Astrocyte (in vitro differentiated cells and primary cell): ENCODE results near the gene BEND6. TPM values are rescaled to one million over a fixed set of nuclear protein-coding genes. Genes with fewer than 3 reads are reported as not detected.
"Not testable (repeated sequence)": the region's sequence is repeated elsewhere in the genome, so short reads cannot be mapped to it uniquely, and the experiment has no call there.

ENCODE experiments used
- DNase-seq: peaks from one replicate; pipeline ENCODE4 v3.0.0-alpha.2; 2010; ENCODE audit warnings: low read depth
- FAIRE-seq: peaks from 2 replicates; lab custom pipeline; 2011; peaks lifted over from hg19 to GRCh38; lab: Jason Lieb, UNC
- H2AFZ ChIP-seq: 2 replicates; pipeline ENCODE4 v1.6.0; 2012; ENCODE audit warnings: low read depth, low read length, inconsistent platforms
- H3K27ac ChIP-seq: 2 replicates; pipeline ENCODE4 v1.5.1; 2011; ENCODE audit warnings: low read depth, low read length, inconsistent platforms
- H3K27me3 ChIP-seq: 2 replicates; pipeline ENCODE4 v1.6.0; 2011; ENCODE audit warnings: low read length, inconsistent platforms; ENCODE audit not compliant: insufficient read depth
- H3K36me3 ChIP-seq: 2 replicates; pipeline ENCODE4 v1.5.1; 2011; ENCODE audit warnings: low read length, inconsistent platforms; ENCODE audit not compliant: insufficient read depth
- H3K4me1 ChIP-seq: 2 replicates; pipeline ENCODE4 v1.5.1; 2011; ENCODE audit warnings: low read length, inconsistent platforms; ENCODE audit not compliant: insufficient read depth
- H3K4me2 ChIP-seq: 2 replicates; pipeline ENCODE4 v1.6.0; 2012; ENCODE audit warnings: low read length, inconsistent platforms
- H3K4me3 ChIP-seq: 2 replicates; pipeline ENCODE4 v1.5.1; 2011; ENCODE audit warnings: low read depth, mild to moderate bottlenecking, low read length, inconsistent platforms; ENCODE audit not compliant: insufficient read depth
- H3K79me2 ChIP-seq: 2 replicates; pipeline ENCODE4 v1.6.0; 2012; ENCODE audit warnings: mild to moderate bottlenecking, low read length, inconsistent platforms; ENCODE audit not compliant: insufficient read depth
- H3K9ac ChIP-seq: 2 replicates; pipeline ENCODE4 v1.6.0; 2012; ENCODE audit warnings: mild to moderate bottlenecking, low read length, inconsistent platforms
- H3K9me3 ChIP-seq: 2 replicates; pipeline ENCODE4 v1.5.1; 2012; ENCODE audit warnings: low read depth, mild to moderate bottlenecking, low read length, inconsistent platforms; ENCODE audit not compliant: insufficient read depth
- H4K20me1 ChIP-seq: 2 replicates; pipeline ENCODE4 v1.6.0; 2012; ENCODE audit warnings: low read length, inconsistent platforms; ENCODE audit not compliant: insufficient read depth
- H3K27ac Mint-ChIP-seq: one replicate; pipeline ENCODE4 v1.8.0; 2021; ENCODE audit warnings: mild to moderate bottlenecking, mixed read lengths; ENCODE audit not compliant: unreplicated experiment
- H3K27me3 Mint-ChIP-seq: one replicate; pipeline ENCODE4 v1.8.0; 2021; ENCODE audit warnings: low read depth, mixed read lengths; ENCODE audit not compliant: unreplicated experiment
- H3K36me3 Mint-ChIP-seq: one replicate; pipeline ENCODE4 v1.8.0; 2021; ENCODE audit warnings: low read depth, mixed read lengths; ENCODE audit not compliant: unreplicated experiment
- H3K4me1 Mint-ChIP-seq: one replicate; pipeline ENCODE4 v1.8.0; 2021; ENCODE audit warnings: low read depth, mixed read lengths; ENCODE audit not compliant: unreplicated experiment
- H3K4me3 Mint-ChIP-seq: one replicate; pipeline ENCODE4 v1.8.0; 2021; ENCODE audit warnings: mild to moderate bottlenecking, moderate library complexity, mixed read lengths; ENCODE audit not compliant: unreplicated experiment
- H3K9me3 Mint-ChIP-seq: one replicate; pipeline ENCODE4 v1.8.0; 2021; ENCODE audit warnings: mild to moderate bottlenecking, mixed read lengths; ENCODE audit not compliant: unreplicated experiment
- EZH2 ChIP-seq: IDR thresholded peaks from 2 replicates; pipeline ENCODE4 v1.6.1; 2012; ENCODE audit warnings: mild to moderate bottlenecking, low read length, inconsistent platforms; ENCODE audit not compliant: insufficient read depth
- total RNA-seq: library from RNA; stranded (reverse); gene quantifications from 2 replicates; pipeline ENCODE4 v1.2.1, GENCODE V29; 2021
- TF ChIP-seq, protein P1 (sequence below): IDR thresholded peaks from 2 replicates; pipeline ENCODE4 v1.5.1; 2011; ENCODE audit warnings: low read depth, mild to moderate bottlenecking, inconsistent platforms, low read length, moderate library complexity; ENCODE audit not compliant: insufficient read depth

Gene BEND6
- total RNA-seq, 1 donor from 2014 or later: 8.3 TPM

DNA sequence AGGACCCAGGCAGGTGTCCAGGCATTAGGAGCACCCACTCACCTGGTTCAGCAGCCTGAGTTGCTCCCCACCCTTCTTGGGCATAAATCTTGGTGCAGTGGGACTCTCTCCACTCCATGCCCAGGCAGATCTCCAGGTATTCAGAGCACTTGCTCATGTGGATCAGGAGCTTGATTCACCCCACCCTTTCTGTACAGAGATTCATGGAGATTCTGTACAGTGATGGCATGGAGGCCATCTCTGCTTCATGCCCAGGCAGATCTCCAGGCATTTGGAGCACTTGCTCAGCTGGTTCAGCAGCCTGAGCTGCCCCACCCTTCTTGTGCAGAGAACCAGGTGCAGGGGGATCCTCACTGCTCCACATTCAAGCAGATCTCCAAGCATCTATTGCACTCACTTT lies 44.1 kb downstream of the BEND6 start:
- Histone ChIP-seq H3K9me3 (peaks cover 9% of the 10 kb centered on the region), H3K36me3 (no peaks in the 10 kb centered on the region), H3K4me1 (no peaks in the 10 kb centered on the region), H2AFZ (no peak overlapping the region), H3K79me2 (no peaks in the 10 kb centered on the region), H3K4me2 (no peak overlapping the region), H3K27ac (no peak overlapping the region), H3K27me3 (no peaks in the 10 kb centered on the region), H3K9ac (no peak overlapping the region), H4K20me1 (no peaks in the 10 kb centered on the region), H3K4me3 (no peak overlapping the region)
- peaks cover 18% of the 10 kb centered on the region for H3K36me3 Mint-ChIP-seq
- no peak for DNase-seq
- H3K27me3 Mint-ChIP-seq: peaks cover 1% of the 10 kb centered on the region
- no peak for FAIRE-seq
- no peak overlapping the region for H3K4me3 Mint-ChIP-seq
- no peak overlapping the region for H3K27ac Mint-ChIP-seq
- TF ChIP-seq, protein P1, sequence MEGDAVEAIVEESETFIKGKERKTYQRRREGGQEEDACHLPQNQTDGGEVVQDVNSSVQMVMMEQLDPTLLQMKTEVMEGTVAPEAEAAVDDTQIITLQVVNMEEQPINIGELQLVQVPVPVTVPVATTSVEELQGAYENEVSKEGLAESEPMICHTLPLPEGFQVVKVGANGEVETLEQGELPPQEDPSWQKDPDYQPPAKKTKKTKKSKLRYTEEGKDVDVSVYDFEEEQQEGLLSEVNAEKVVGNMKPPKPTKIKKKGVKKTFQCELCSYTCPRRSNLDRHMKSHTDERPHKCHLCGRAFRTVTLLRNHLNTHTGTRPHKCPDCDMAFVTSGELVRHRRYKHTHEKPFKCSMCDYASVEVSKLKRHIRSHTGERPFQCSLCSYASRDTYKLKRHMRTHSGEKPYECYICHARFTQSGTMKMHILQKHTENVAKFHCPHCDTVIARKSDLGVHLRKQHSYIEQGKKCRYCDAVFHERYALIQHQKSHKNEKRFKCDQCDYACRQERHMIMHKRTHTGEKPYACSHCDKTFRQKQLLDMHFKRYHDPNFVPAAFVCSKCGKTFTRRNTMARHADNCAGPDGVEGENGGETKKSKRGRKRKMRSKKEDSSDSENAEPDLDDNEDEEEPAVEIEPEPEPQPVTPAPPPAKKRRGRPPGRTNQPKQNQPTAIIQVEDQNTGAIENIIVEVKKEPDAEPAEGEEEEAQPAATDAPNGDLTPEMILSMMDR: no peak
- no peak for TF ChIP-seq EZH2
- no peaks in the 10 kb centered on the region for H3K4me1 Mint-ChIP-seq
- peaks cover 14% of the 10 kb centered on the region for H3K9me3 Mint-ChIP-seq

DNA sequence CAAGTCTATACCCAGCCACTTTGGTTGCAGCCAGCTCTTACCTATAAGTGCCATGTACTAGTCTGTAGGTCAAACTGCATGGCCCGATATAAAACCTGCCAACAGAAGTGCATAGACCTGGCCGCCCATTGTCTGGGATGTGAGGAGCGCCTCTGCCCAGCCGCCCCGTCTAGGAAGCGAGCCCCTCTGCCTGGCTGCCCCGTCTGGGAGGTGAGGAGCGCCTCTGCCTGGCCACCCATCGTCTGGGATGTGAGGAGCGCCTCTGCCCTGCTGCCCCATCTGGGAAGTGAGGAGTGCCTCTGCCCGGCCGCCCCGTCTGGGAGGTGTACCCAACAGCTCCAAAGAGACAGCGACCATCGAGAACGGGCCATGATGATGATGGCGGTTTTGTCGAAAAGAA lies 44.8 kb downstream of the BEND6 start:
- H3K36me3 ChIP-seq, H2AFZ ChIP-seq, H3K4me1 ChIP-seq, H3K4me3 Mint-ChIP-seq, H3K4me2 ChIP-seq, H3K27ac ChIP-seq, H3K4me3 ChIP-seq, H3K27me3 Mint-ChIP-seq, DNase-seq, H4K20me1 ChIP-seq, H3K4me1 Mint-ChIP-seq, H3K9ac ChIP-seq, FAIRE-seq, H3K27me3 ChIP-seq, H3K9me3 ChIP-seq, H3K27ac Mint-ChIP-seq, H3K79me2 ChIP-seq: not testable (repeated sequence)
- H3K9me3 Mint-ChIP-seq: peaks cover 14% of the 10 kb centered on the region
- peaks cover 18% of the 10 kb centered on the region for H3K36me3 Mint-ChIP-seq

DNA sequence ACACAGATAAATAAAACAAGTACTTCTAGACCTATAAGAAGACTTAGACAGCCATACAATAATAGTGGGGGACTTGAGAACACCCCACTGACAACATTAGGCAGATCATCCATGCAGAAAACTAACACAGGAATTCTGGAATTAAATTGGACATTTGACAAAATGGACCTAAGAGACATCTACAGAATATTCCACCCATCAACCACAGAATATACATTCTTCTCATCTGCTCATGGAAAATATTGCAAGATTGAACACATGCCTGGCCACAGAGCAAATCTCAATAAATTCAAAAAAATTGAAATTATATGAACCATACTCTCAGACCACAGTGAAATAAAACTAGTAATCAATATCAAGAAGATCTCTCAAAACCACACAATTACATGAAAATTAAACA lies 47.3 kb downstream of the BEND6 start:
- Histone ChIP-seq H3K4me3 (no peak overlapping the region), H3K27ac (no peak overlapping the region), H3K27me3 (no peaks in the 10 kb centered on the region), H3K4me1 (no peaks in the 10 kb centered on the region), H3K79me2 (no peaks in the 10 kb centered on the region), H3K36me3 (no peaks in the 10 kb centered on the region), H3K4me2 (no peak overlapping the region), H3K9me3 (peaks cover 9% of the 10 kb centered on the region), H3K9ac (no peak overlapping the region), H4K20me1 (no peaks in the 10 kb centered on the region), H2AFZ (no peak overlapping the region)
- DNase-seq (no peak), FAIRE-seq (no peak)
- Mint-ChIP-seq H3K27me3 (peaks cover 1% of the 10 kb centered on the region), H3K27ac (no peak overlapping the region), H3K4me3 (no peak overlapping the region), H3K9me3 (peaks cover 9% of the 10 kb centered on the region), H3K36me3 (peaks cover 17% of the 10 kb centered on the region), H3K4me1 (no peaks in the 10 kb centered on the region)
- TF ChIP-seq, protein P1: no peak
- TF ChIP-seq EZH2: no peak
